Esophagus squamous epithelium (tissue), 5 donors: Measurements from ENCODE around the gene CTNNA2. TPM values are rescaled to one million over a fixed set of nuclear protein-coding genes. Genes with fewer than 3 reads are reported as not detected.

Experiments
- DNase-seq: peaks from one replicate; lab custom pipeline; 2025; lab: John Stamatoyannopoulos, UW
- H3K27ac ChIP-seq, 4 donors: fragments of 200-600 bp; sonication (generic); one replicate each; pipeline ENCODE4 v1.5.1; 2016 to 2019; ENCODE audit warnings: mild to moderate bottlenecking in 1 of 4
- H3K27me3 ChIP-seq, 4 donors: fragments of 200-600 bp; sonication (generic); 1 replicate in 3 of 4; 2 replicates in 1 of 4; pipeline versions ENCODE4 v1.5.1 to v1.6.0; 2017 to 2021; ENCODE audit warnings: antibody characterized with exemption in 1 of 4
- H3K36me3 ChIP-seq, 3 donors: fragments of 200-600 bp; sonication (generic); one replicate each; pipeline ENCODE4 v1.5.1; 2016 to 2019
- H3K4me1 ChIP-seq, 3 donors: fragments of 200-600 bp; sonication (generic); one replicate each; pipeline ENCODE4 v1.5.1; 2017 to 2019
- H3K4me3 ChIP-seq, 4 donors: fragments of 200-600 bp; sonication (generic); 1 replicate in 3 of 4; 2 replicates in 1 of 4; pipeline ENCODE4 v1.5.1; 2016 to 2019; ENCODE audit warnings: mild to moderate bottlenecking in 2 of 4, moderate library complexity in 1 of 4
- H3K9me3 ChIP-seq, 3 donors: fragments of 200-600 bp; sonication (generic); one replicate each; pipeline ENCODE4 v1.5.1; 2016 to 2019
- CTCF ChIP-seq, 6 experiments: fragments of 450-650 bp in 4 of 6; fragments of 200-600 bp in 2 of 6; sonication (generic) in 2 of 6; IDR thresholded peaks; one replicate each; pipeline ENCODE4 v1.5.1; 2016 to 2019; ENCODE audit warnings: antibody characterized with exemption in 6 of 6, mild to moderate bottlenecking in 4 of 6, moderate library complexity in 4 of 6
- POLR2A ChIP-seq, 4 donors: fragments of 450-650 bp; IDR thresholded peaks; one replicate each; pipeline ENCODE4 v1.6.1; 2017; ENCODE audit warnings: antibody characterized with exemption in 4 of 4, mild to moderate bottlenecking in 4 of 4, moderate library complexity in 3 of 4
- whole genome bisulfite sequencing, 2 donors: methylation state at CpG; one replicate each; pipeline ENCODE4 v1.1.5; 2018; 5-methylcytosine and 5-hydroxymethylcytosine counted together
- intact Hi-C: fragments of 100-400 bp; cut with DNase I; formaldehyde crosslinking; loops from one replicate; pipeline ENCODE4 v1.15.0; 2022
- total RNA-seq, 4 donors: library from RNA; depleted of rRNA; stranded (reverse); fragments of >200 nt; gene quantifications; one replicate each; pipeline ENCODE4 v1.1.0, GENCODE V29; 2016
- donor health status: DM: yes; HTN: yes; CAD: no.

CTNNA2 gene
- total RNA-seq, 4 donors from 2014 or later: not detected

DNA sequence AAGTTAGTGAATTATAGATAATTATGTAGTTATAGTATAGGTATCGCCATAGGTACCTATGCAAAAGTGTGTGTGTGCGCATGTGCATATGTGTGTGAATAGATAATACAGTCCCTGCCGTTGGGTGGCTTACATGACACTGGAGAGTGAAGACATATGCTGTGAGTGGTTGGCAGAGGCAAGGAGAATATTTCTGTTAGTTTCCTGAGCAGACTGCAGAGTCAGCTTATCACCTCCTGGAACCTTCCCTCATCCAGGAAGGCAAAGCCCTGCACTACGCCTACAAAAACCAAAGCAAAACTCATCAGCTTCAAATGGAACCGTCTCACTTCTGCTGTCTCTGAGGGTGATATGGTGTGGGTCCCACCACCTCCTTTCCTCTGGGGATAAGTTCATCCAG is 609.8 kb downstream of the CTNNA2 start:
- no peak for DNase-seq
- Histone ChIP-seq H3K36me3 (no peaks in the 10 kb centered on the region), H3K4me1 (no peaks in the 10 kb centered on the region), H3K4me3 (no peak overlapping the region), H3K9me3 (no peaks in the 10 kb centered on the region), H3K27ac (no peak overlapping the region), H3K27me3 (no peaks in the 10 kb centered on the region)
- no peak for TF ChIP-seq POLR2A (IDR thresholded peaks at IDR 0.05)
- 73 to 85% methylated on average over 5 of the region's 5 CpGs for WGBS, 2 donors
- intact Hi-C loops: no loop called here

DNA sequence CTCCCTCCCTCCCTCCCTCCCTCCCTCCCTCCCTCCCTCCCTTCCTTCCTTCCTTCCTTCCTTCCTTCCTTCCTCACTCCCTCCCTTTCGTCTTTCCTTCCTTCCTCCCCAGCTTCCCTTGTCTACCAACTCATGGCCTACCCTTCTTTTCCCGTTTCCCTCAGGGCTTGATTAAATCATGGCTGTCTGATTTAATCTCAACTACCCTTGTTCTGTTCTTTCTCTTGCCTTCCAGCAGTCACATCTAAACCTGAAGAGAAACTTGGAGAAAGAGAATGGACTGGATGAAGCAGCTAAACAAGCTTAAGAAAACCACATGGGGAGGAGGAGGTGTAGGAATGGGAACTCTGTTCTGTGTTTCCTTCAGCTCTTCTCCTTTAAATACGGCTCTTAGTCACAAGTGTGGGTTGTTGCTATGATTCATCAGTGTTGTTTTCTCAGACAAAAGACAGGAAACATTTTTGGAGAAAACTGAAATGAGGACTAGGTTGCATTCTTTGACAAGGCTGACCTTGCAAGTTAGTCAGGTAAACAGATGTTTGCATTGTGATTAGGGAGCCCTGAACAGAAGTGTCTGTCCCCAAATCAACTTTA is 613.8 kb downstream of the CTNNA2 start:
- H3K4me3 ChIP-seq: no peak overlapping the region
- H3K27me3 ChIP-seq: no peaks in the 10 kb centered on the region
- no peaks in the 10 kb centered on the region for H3K36me3 ChIP-seq
- H3K9me3 ChIP-seq: no peaks in the 10 kb centered on the region
- WGBS, 2 donors: 19 to 33% methylated on average over 3 of the region's 3 CpGs
- TF ChIP-seq POLR2A (IDR thresholded peaks at IDR 0.05): no peak
- no peak for TF ChIP-seq CTCF (IDR thresholded peaks at IDR 0.05)
- H3K27ac ChIP-seq: no peak overlapping the region
- intact Hi-C loops: no loop called here
- H3K4me1 ChIP-seq: no peaks in the 10 kb centered on the region
- DNase-seq: no peak

DNA sequence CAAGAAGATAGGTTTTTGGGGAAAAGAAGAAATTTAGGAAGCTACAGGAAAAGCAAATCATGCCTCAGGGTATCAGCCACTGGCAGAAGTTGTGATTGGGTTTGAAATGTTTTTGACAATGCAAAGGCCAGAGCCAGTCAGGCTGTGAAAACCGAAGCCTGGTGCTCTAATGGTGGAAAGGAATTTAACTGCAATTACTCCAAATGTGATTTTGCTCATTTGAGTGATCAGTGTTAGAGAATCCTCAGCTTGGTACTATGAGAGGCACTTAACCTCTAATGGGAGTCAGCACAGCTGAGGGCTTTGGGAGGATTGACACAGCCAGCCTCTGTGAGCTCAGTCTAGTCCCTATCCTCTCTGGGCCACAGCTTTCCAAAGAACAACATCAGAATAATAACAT is 615.2 kb downstream of the CTNNA2 start:
- H3K36me3 ChIP-seq: no peaks in the 10 kb centered on the region
- H3K27me3 ChIP-seq: no peaks in the 10 kb centered on the region
- intact Hi-C loops: no loop called here
- 14 to 17% methylated on average over 1 of the region's 1 CpG for WGBS, 2 donors
- no peak for DNase-seq
- no peak overlapping the region for H3K27ac ChIP-seq
- no peaks in the 10 kb centered on the region for H3K4me1 ChIP-seq
- no peaks in the 10 kb centered on the region for H3K9me3 ChIP-seq
- TF ChIP-seq POLR2A (IDR thresholded peaks at IDR 0.05) (no peak), CTCF (IDR thresholded peaks at IDR 0.05) (no peak)
- H3K4me3 ChIP-seq: no peak overlapping the region

DNA sequence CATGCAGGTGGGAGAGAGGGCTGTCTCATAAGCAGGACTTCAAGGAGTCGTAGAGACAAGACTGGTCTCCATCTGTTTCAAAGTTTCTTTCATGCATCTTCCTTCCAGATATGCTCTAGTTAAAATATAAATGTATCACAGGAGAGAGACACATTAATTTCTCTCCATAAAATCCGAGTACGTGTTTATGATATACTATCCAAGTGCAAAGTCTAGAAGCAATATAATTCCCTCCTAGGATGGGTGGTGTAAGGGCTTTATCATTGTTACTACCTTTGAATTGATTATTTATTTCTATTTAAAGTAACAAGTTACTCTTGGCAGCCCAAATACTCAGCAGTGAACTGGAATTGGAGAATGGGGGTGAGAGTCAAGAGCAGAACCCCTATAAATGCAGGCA is 619.4 kb downstream of the CTNNA2 start:
- H3K4me3 ChIP-seq: no peak overlapping the region
- no peaks in the 10 kb centered on the region for H3K36me3 ChIP-seq
- H3K27ac ChIP-seq: no peak overlapping the region
- TF ChIP-seq POLR2A (IDR thresholded peaks at IDR 0.05) (no peak), CTCF (IDR thresholded peaks at IDR 0.05) (no peak)
- no peaks in the 10 kb centered on the region for H3K27me3 ChIP-seq
- no peaks in the 10 kb centered on the region for H3K4me1 ChIP-seq
- WGBS, 2 donors: 72 to 87% methylated on average over 3 of the region's 3 CpGs
- DNase-seq: no peak
- intact Hi-C loops: no loop called here
- H3K9me3 ChIP-seq: no peaks in the 10 kb centered on the region

GRCh38 chr2:80135001-80135400 is 622.1 kb downstream of the CTNNA2 start:
- TF ChIP-seq POLR2A (IDR thresholded peaks at IDR 0.05) (no peak), CTCF (IDR thresholded peaks at IDR 0.05) (no peak)
- H3K27ac ChIP-seq: no peak overlapping the region
- no peak for DNase-seq
- intact Hi-C loops: no loop called here
- no peaks in the 10 kb centered on the region for H3K4me1 ChIP-seq
- H3K4me3 ChIP-seq: no peak overlapping the region
- no peaks in the 10 kb centered on the region for H3K27me3 ChIP-seq
- H3K36me3 ChIP-seq: no peaks in the 10 kb centered on the region
- 62 to 100% methylated on average over 1 of the region's 1 CpG for WGBS, 2 donors
- no peaks in the 10 kb centered on the region for H3K9me3 ChIP-seq

DNA sequence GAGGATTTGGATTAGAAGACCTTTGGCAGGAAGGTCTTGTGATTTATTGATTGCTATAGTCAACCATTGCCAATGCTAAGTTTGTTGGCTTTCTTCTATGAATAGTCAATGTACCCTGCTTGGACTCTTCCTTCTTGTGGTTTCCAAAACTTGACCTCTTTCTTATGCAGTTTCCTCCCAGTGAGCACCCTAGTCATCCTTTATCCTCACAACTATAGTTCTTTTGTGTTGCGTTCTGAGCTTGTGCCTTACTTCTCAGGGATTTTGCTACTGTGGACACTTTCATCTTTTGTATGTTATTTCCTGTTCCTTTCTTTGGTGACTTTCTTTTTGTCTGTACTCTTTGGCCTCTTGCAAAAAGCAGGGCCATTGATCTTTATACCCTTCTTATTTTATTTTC is 623.5 kb downstream of the CTNNA2 start:
- Histone ChIP-seq H3K36me3 (no peaks in the 10 kb centered on the region), H3K4me3 (no peak overlapping the region), H3K27me3 (no peaks in the 10 kb centered on the region), H3K27ac (no peak overlapping the region), H3K9me3 (no peaks in the 10 kb centered on the region), H3K4me1 (no peaks in the 10 kb centered on the region)
- no peak for DNase-seq
- TF ChIP-seq CTCF (IDR thresholded peaks at IDR 0.05) (no peak), POLR2A (IDR thresholded peaks at IDR 0.05) (no peak)
- intact Hi-C loops: no loop called here
- 89 to 95% methylated on average over 1 of the region's 1 CpG for WGBS, 2 donors
